ENCODE results near the gene GRIK5. TPM values are rescaled to one million over a fixed set of nuclear protein-coding genes. Genes with fewer than 3 reads are reported as not detected.
A peak's percentile ranks its signal among the peaks of the same experiment; 100 is the strongest.

The GRIK5 gene
- polyA plus RNA-seq, 1 experiment: 0.06 TPM

- no peak for DNase-seq (ENCODE audit: low read depth)
- CTCF ChIA-PET: interaction anchor here (1.1 to 3.5 kb wide), 3 partner anchors 28 to 75 kb away, joined by 4 to 20 read pairs (median 10); partner anchors contain the start of gene RABAC1
- TF ChIP-seq CTCF (IDR thresholded peaks at IDR 0.05; ENCODE audit: insufficient read depth, low read depth, low read length): no peak
Measured at GRCh38 chr19:42032431-42032830, 37.6 kb downstream of the GRIK5 start.

GRCh38 chr19:42030645-42031440 is 39.2 kb downstream of the GRIK5 start:
- no peak for TF ChIP-seq CTCF (IDR thresholded peaks at IDR 0.05; ENCODE audit: insufficient read depth, low read depth, low read length)
- ChIA-PET CTCF (interaction anchor here (0.9 to 2.3 kb wide), 4 partner anchors 26 to 73 kb away, joined by 3 to 10 read pairs (median 4); no protein-coding TSS in a partner anchor), POLR2A (interaction anchor here (0.6 kb wide), 1 partner anchor 93 kb away, joined by 6 read pairs; no protein-coding TSS in a partner anchor)

More at GRCh38 chr19:42032431-42032830, 37.6 kb downstream of the GRIK5 start:
- POLR2A ChIA-PET: no interaction called here
- Histone ChIP-seq H3K36me3 (ENCODE audit: control insufficient read depth, insufficient read depth, low read length) (no peaks in the 10 kb centered on the region), H3K27me3 (ENCODE audit: control insufficient read depth, insufficient read depth, low read length) (peaks cover 3% of the 10 kb centered on the region; the same call in 1 of the 2 replicates), H3K4me3 (ENCODE audit: low read depth, low read length) (no peak overlapping the region)

GRCh38 chr19:42028304-42029216 is 41.4 kb downstream of the GRIK5 start:
- Histone ChIP-seq H3K4me3 (ENCODE audit: low read depth, low read length) (no peak overlapping the region), H3K36me3 (ENCODE audit: control insufficient read depth, insufficient read depth, low read length) (no peaks in the 10 kb centered on the region), H3K27me3 (ENCODE audit: control insufficient read depth, insufficient read depth, low read length) (peaks cover 3% of the 10 kb centered on the region; the same call in 1 of the 2 replicates)
- CTCF ChIA-PET: interaction anchor here (0.6 to 2.7 kb wide), 11 partner anchors 10 to 127 kb away, joined by 3 to 21 read pairs (median 3); no protein-coding TSS in a partner anchor
- no peak for DNase-seq (ENCODE audit: low read depth)
- peak; percentile 49 for TF ChIP-seq CTCF (IDR thresholded peaks at IDR 0.05; ENCODE audit: insufficient read depth, low read depth, low read length)
- POLR2A ChIA-PET: interaction anchor here (0.6 kb wide), 1 partner anchor 57 kb away, joined by 3 read pairs; no protein-coding TSS in a partner anchor

More at GRCh38 chr19:42030645-42031440, 39.2 kb downstream of the GRIK5 start:
- Histone ChIP-seq H3K4me3 (ENCODE audit: low read depth, low read length) (no peak overlapping the region), H3K27me3 (ENCODE audit: control insufficient read depth, insufficient read depth, low read length) (peaks cover 3% of the 10 kb centered on the region; the same call in 1 of the 2 replicates), H3K36me3 (ENCODE audit: control insufficient read depth, insufficient read depth, low read length) (no peaks in the 10 kb centered on the region)
- no peak for DNase-seq (ENCODE audit: low read depth)

- no peaks in the 10 kb centered on the region for H3K36me3 ChIP-seq (ENCODE audit: control insufficient read depth, insufficient read depth, low read length)
- H3K4me3 ChIP-seq (ENCODE audit: low read depth, low read length): no peak overlapping the region
- 0 out of 2 replicates have a peak, but pooled peaks cover 1% of the 10 kb centered on the region for H3K27me3 ChIP-seq (ENCODE audit: control insufficient read depth, insufficient read depth, low read length)
- peak; percentile 44 for DNase-seq (ENCODE audit: low read depth)
- ChIA-PET CTCF (interaction anchor here (1.0 to 1.3 kb wide), 2 partner anchors 10 to 21 kb away, joined by 3 to 6 read pairs; no protein-coding TSS in a partner anchor), POLR2A (no interaction called here)
- TF ChIP-seq CTCF (IDR thresholded peaks at IDR 0.05; ENCODE audit: insufficient read depth, low read depth, low read length): no peak
Measured at GRCh38 chr19:42024622-42025111, 45.3 kb downstream of the GRIK5 start.

All from BJ (cell line).